Right kidney (tissue), 1 donor: ENCODE data around the gene ANXA3.
"Not testable (repeated sequence)": the region's sequence is repeated elsewhere in the genome, so short reads cannot be mapped to it uniquely, and the experiment has no call there.

Experiments used
- DNase-seq: peaks from one replicate; pipeline ENCODE4 v3.0.0-alpha.2; 2016

Gene ANXA3

DNA sequence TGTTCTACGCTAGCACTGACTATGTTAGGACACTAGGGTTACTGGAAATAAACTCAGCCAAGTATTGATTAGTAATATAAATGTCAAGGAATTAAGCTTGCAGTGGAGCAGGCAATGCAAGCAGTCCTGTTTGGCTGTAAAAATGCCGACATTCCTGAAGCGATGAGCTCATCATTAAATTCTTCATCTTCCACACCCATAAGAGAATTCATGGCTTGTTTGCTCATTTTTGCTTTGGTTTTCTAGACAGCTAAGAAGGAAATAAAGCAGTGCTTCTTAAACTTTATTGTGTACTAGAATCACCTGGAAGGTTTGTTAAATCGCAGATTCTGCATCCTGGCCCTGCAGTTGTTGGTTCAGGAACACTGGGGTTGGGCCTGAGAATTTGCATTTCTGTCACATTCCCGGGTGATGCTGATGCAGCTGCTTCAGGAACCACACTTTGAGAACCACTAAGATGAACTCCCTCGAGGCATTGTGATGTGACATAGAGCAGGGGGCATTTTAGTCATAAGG lies 17.8 kb downstream of the ANXA3 start:
- DNase-seq = no peak

DNA sequence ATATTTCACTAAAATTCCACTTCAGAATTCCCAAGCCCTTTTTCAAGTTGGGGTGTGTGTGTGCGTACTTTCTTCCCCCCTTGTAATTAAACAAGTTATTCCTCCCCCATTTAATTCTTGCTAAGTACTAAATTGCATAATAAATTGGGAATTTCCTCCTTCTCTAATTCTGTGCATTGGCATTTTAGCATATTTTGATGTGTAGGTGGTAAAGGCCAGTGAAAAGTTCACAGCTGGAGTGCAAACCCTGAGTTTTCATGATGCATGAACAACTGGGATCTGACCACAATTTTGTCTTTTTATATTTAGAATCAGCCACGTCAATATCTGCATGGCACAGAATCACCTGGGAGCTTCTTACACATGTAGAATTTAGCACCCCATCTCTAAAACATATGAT lies 18.5 kb downstream of the ANXA3 start:
- no peak for DNase-seq

DNA sequence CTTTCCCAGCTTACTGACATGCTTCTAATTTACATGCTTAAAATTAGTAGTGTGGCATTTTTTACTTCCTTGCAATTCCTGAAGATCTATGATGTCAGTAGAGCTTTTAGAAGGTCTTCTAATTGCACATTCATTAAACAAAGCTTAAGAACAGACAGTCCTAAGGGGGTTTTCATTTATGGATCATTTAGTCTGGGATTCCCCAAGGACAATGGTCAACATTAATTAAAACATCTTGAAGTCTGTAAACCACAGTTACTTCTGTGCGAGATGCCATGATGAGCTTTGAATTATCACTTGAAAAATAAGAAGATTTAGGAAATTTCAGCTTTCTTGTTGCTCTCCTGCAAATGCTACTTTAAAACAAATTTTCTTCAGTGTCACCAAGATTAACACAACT lies 20.2 kb downstream of the ANXA3 start:
- DNase-seq = no peak

GRCh38 chr4:78578674-78579425 lies 27.3 kb downstream of the ANXA3 start:
- no peak for DNase-seq

- DNase-seq = no peak
Measured at GRCh38 chr4:78581618-78582017, 30.0 kb downstream of the ANXA3 start.

GRCh38 chr4:78584863-78585547 lies 33.4 kb downstream of the ANXA3 start:
- no peak for DNase-seq

DNA sequence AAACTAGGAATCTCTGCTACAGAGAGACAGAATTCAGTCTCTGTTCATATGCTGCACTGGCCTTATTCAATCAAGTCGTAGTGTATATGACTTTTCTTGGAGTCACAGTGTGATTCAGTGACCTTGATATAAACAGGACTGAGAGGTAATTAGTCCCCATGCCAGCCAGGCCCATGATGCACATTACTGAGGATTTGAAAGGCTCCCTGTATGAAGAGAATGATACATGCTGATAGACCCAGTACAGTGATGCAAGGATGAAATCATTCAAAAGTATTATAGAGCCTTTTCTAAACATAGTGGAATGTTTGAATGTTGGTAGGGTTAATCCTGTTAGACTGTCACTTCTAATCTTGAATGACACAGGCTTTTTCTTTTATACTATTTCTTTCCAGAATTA lies 34.1 kb downstream of the ANXA3 start:
- no peak for DNase-seq

DNA sequence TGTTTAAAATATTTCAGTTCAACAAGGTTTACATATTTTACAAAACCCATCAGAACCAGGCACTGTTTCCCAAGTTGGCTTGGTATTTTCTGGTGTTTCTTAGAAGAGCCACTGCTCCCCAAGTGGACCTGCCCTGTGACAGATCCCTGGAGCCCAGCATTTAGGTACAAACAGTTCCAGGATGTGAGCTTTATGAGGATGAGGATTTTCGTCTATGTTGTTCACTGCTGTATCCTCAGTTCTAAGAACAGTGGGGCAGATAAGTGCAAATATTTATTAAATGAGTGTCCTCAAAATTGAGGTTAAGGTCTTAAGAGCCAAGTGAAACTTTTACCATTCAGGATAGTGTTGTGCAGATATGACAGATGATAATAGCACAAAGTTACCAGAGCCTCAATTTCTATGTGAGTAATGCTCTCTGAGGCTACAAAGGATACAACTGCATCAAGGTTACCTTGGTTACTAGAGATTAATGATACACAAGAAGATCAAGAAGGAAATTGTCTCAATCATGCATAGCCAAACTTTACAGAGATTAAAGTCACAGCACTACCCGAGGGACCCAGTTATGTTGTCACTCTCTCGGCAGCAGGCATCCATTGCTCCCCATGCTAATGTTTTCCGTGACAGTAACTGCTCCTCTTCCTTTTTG lies 37.5 kb downstream of the ANXA3 start:
- no peak for DNase-seq

DNA sequence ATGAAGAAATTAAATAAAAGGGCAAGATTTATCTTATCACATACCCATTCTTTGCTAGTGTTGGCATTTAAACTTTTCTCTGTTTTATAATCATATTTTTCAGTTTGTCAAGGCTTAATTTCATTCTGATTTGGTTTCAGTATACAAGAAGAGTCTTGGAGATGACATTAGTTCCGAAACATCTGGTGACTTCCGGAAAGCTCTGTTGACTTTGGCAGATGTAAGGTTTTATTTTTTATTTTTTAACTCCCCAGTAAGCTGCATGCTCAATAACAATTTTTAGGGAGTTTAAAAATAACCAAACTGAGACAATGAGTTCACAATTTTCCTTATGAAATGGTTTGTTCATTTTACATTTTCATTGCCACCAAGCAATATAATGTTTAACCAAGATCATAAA lies 39.8 kb downstream of the ANXA3 start:
- DNase-seq = no peak

DNA sequence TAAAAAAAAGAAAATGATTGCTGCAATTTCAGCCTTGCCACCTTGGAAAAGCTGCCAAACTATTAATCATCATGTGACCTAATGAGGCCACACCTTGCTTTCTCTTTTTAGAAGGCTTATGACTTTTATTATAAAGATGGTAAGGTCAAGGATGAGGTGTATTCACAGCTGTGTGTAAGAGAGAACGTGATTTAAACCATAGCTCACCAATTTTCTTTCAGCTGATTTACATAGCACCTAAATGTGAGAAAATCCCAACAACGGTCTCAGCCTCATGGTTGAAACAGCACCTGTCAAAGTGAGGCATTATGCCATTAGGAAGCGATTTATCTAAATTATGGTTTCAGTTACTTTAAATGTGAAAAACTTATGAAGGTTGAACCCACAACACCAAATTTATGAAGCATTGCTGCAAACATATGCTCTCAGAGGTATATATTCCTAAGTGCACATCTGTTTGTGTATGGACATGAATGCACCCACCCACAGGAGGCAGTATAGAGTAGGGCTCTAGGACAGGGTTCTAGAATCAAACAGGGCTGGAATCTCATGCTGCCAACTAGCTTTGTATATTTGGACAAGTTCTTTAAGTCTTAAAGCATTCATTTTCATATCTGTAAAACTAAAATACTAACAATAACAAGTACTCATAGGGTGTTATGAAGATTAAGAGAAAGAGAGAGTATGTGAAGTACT lies 40.7 kb downstream of the ANXA3 start:
- no peak for DNase-seq

DNA sequence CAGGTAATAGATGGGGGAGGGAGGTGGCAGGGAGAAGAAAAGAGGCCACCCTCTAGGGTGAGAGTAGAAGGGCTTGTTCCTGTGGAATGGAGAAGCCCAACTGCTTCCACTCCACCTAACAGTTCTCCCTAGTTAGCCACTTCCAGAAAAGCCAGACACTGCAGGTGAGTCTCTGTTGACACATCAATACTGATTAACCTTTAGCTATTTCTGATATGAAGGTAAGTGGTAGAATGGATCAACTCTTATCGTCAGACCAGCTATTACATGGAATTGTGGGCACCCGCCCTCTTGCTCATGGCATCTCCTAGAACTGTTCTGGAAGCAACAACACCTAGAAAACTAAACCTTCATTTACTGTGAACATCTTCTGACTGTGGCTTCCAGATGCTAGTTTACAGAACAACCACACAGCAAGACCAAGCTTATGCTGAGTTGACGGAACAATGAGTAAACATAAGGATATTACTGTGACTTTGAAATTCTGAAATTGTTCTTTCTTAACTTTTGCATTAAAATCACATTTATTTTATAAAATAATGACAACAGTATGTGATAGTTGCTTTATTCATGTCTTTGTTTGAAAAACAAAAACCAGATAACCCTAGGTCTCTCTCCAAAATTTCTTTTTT lies 44.7 kb downstream of the ANXA3 start:
- no peak for DNase-seq

GRCh38 chr4:78598431-78598830 lies 46.9 kb downstream of the ANXA3 start:
- not testable (repeated sequence) for DNase-seq

GRCh38 chr4:78599147-78599546 lies 47.6 kb downstream of the ANXA3 start:
- no peak for DNase-seq

GRCh38 chr4:78599931-78600375 lies 48.4 kb downstream of the ANXA3 start:
- no peak for DNase-seq

DNA sequence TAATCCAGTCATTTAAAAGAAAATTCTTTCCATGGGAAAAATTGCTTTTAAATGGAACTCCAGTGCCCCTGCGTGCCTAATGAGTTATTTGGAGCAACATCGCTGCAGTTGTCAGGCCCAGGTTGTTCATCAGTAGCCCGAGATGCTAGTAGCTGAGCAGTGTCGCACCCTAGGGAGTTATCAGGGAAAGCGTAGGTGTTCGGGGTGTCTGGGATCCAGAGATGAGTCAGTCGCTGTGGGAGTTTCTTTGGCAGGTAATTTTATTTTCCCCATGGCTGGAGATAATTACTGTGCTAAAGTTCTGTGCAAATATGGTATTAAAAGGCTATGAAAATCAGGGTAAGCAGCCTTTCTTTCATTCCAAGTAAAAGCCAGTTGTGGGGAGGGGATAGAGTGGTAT lies 49.4 kb downstream of the ANXA3 start:
- DNase-seq = no peak

DNA sequence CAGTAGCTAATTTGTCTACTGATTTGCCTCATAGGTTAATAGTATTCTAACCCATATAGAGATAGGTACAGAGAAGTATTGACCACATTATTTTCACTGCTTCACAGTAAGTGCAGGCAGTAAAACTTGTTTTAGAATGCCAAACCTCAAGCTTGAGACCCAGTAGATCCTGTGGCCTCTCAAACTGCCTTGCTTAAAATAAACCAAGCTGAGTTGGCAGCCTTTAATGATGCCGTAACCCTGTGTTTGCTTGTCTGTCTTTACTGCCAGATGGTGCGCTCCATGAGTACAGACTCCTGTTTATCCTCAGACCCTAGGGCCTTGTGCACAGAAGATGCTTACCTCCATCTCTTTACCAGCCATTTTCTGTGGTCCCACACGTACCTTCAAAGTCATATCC lies 50.8 kb downstream of the ANXA3 start:
- DNase-seq = no peak

GRCh38 chr4:78603384-78603783 lies 51.8 kb downstream of the ANXA3 start:
- no peak for DNase-seq

DNA sequence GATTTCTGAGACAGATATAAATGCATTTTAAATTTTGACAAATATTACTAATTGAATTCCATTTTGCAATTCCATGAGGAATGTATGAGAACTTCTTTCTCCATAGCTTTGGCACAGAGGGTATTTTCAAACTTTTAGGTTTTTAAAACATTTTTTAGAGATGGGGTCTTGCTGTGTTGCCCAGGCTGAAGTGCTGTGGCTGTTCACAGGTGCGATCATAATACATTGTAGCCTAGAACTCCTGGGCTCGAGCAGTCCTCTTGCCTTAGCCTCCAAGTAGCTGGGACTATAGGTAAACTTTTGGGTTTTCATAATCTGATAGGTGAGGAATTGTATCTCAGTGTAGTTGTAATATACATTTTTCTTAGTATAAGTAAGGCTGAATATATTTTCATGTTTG lies 53.4 kb downstream of the ANXA3 start:
- no peak for DNase-seq

GRCh38 chr4:78606035-78606434 lies 54.5 kb downstream of the ANXA3 start:
- DNase-seq = no peak

GRCh38 chr4:78606530-78607095 lies 55.0 kb downstream of the ANXA3 start:
- DNase-seq = no peak

GRCh38 chr4:78608684-78609083 lies 57.1 kb downstream of the ANXA3 start:
- no peak for DNase-seq

DNA sequence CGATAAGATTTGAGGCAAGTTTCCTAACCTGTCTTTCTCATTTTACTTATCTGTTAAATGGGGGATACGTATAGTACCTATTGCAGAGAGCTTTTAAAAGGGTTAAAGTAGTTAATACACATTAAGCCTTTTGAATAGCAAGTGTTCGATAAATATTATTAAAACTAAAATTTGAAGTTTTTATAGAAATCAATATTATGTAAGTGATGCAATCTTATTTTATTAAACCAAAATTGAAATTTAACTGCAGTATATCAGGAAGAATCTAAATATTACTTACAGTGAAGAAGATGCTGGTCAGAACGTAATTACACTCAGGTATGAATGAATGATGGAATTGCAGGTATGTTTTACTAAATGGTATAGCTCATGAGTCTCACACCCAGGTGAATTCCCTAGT lies 58.0 kb downstream of the ANXA3 start:
- DNase-seq = no peak
